ENCODE results near the gene GRM7.

- TF ChIP-seq CTCF (IDR thresholded peaks at IDR 0.05) (no peak), POLR2A (IDR thresholded peaks at IDR 0.05) (no peak), POLR2AphosphoS5 (IDR thresholded peaks at IDR 0.05) (no peak)
Observed at GRCh38 chr3:6860149-6860953, 564 bp upstream of the GRM7 start.
